ENCODE results near the gene ATP13A2.

GRCh38 chr1:16975211-16975610 lies 36.5 kb downstream of the ATP13A2 start:
- TF ChIP-seq CTCF (conservative IDR thresholded peaks at IDR 0.05; ENCODE audit: low read length), result no peak
- no peak for TF ChIP-seq EZH2phosphoT487 (IDR thresholded peaks at IDR 0.05; ENCODE audit: borderline replicate concordance, low read depth, low read length)
